Mesendoderm (in vitro differentiated cells): ENCODE data around the gene UPF2.
"Not testable (repeated sequence)": the region's sequence is repeated elsewhere in the genome, so short reads cannot be mapped to it uniquely, and the experiment has no call there.

Source experiments
- DNase-seq: peaks from one replicate; pipeline ENCODE4 v3.0.0; 2013
- H2AK5ac ChIP-seq: 2 replicates; pipeline ENCODE4 v1.6.1; 2013; ENCODE audit warnings: low read length, inconsistent platforms
- H2BK120ac ChIP-seq: 2 replicates; pipeline ENCODE4 v1.6.1; 2013; ENCODE audit warnings: low read depth, mild to moderate bottlenecking, low read length, moderate library complexity, mixed read lengths
- H2BK15ac ChIP-seq: replicated peaks from 2 replicates; pipeline ENCODE4 v1.6.1; 2013; ENCODE audit warnings: low read depth, mild to moderate bottlenecking, moderate library complexity
- H2BK5ac ChIP-seq: 2 replicates; pipeline ENCODE4 v1.6.1; 2013; ENCODE audit warnings: low read length, inconsistent platforms
- H3K18ac ChIP-seq: 2 replicates; pipeline ENCODE4 v1.6.1; 2013; ENCODE audit warnings: mild to moderate bottlenecking, low read length, mixed read lengths
- H3K23ac ChIP-seq: one replicate; pipeline ENCODE4 v1.6.1; 2013; ENCODE audit warnings: low read length
- H3K27ac ChIP-seq: 2 replicates; pipeline ENCODE4 v1.5.1; 2013; ENCODE audit warnings: low read depth, mild to moderate bottlenecking, inconsistent platforms, low read length, moderate library complexity
- H3K27me3 ChIP-seq: 2 replicates; pipeline ENCODE4 v1.6.1; 2013; ENCODE audit warnings: low read length, control low read depth, mild to moderate bottlenecking, inconsistent platforms; ENCODE audit not compliant: insufficient read depth, poor library complexity
- H3K36me3 ChIP-seq: 2 replicates; pipeline ENCODE4 v1.6.1; 2013; ENCODE audit warnings: low read length, inconsistent platforms; ENCODE audit not compliant: control insufficient read depth, insufficient read depth
- H3K4ac ChIP-seq: one replicate; pipeline ENCODE4 v1.6.1; 2013; ENCODE audit warnings: low read depth, mild to moderate bottlenecking, low read length, moderate library complexity
- H3K4me1 ChIP-seq: 2 replicates; pipeline ENCODE4 v1.6.1; 2013; ENCODE audit warnings: low read depth, low read length, inconsistent platforms; ENCODE audit not compliant: control insufficient read depth
- H3K4me2 ChIP-seq: 2 replicates; pipeline ENCODE4 v1.6.1; 2013; ENCODE audit warnings: low read length
- H3K4me3 ChIP-seq: 2 replicates; pipeline ENCODE4 v1.5.1; 2013; ENCODE audit warnings: mild to moderate bottlenecking, low read length
- H3K56ac ChIP-seq: one replicate; pipeline ENCODE4 v1.6.1; 2013; ENCODE audit warnings: low read length
- H3K79me1 ChIP-seq: 2 replicates; pipeline ENCODE4 v1.6.1; 2013; ENCODE audit warnings: low read length, inconsistent platforms
- H3K79me2 ChIP-seq: 2 replicates; pipeline ENCODE4 v1.6.1; 2013; ENCODE audit warnings: mild to moderate bottlenecking, low read length; ENCODE audit not compliant: control insufficient read depth, insufficient read depth
- H3K9ac ChIP-seq: 2 replicates; pipeline ENCODE4 v1.6.1; 2013; ENCODE audit warnings: low read length, inconsistent platforms
- H4K5ac ChIP-seq: one replicate; pipeline ENCODE4 v1.6.1; 2013; ENCODE audit warnings: low read length
- H4K8ac ChIP-seq: one replicate; pipeline ENCODE4 v1.6.1; 2013; ENCODE audit warnings: low read depth, mild to moderate bottlenecking, control low read depth, low read length, moderate library complexity
- WGBS: extraction: QIAGEN DNeasy Blood & Tissue Kit; methylation state at CpG from one replicate; pipeline ENCODE4 v1.1.7; 2013; ENCODE audit warnings: low lambda C conversion rate, missing lambda C conversion rate; ENCODE audit not compliant: insufficient coverage; ENCODE audit errors: extremely low coverage; 5-methylcytosine and 5-hydroxymethylcytosine counted together

Gene UPF2

GRCh38 chr10:11891776-11892486 lies 150.7 kb downstream of the UPF2 start:
- Histone ChIP-seq H2BK5ac (no peak overlapping the region), H3K36me3 (no peaks in the 10 kb centered on the region), H3K18ac (no peak overlapping the region), H3K4me1 (no peaks in the 10 kb centered on the region), H4K5ac (no peak overlapping the region), H2BK15ac (no peak overlapping the region), H3K4me3 (no peak overlapping the region), H3K4ac (no peak overlapping the region), H4K8ac (no peak overlapping the region), H3K27ac (no peak overlapping the region), H2AK5ac (no peak overlapping the region), H3K9ac (no peak overlapping the region), H3K27me3 (no peaks in the 10 kb centered on the region), H3K23ac (no peak overlapping the region), H3K56ac (no peak overlapping the region), H3K4me2 (no peak overlapping the region), H3K79me1 (no peaks in the 10 kb centered on the region), H3K79me2 (no peaks in the 10 kb centered on the region), H2BK120ac (no peak overlapping the region)
- WGBS = no CpG with 5 or more reads among the region's 22 CpGs
- DNase-seq = no peak

GRCh38 chr10:11889263-11889662 lies 153.3 kb downstream of the UPF2 start:
- not testable (repeated sequence) for H3K4ac ChIP-seq, H3K56ac ChIP-seq
- WGBS = no CpG with 5 or more reads among the region's 8 CpGs

GRCh38 chr10:11887381-11888227 lies 155.0 kb downstream of the UPF2 start:
- Histone ChIP-seq H3K9ac (no peak overlapping the region), H3K27me3 (no peaks in the 10 kb centered on the region), H3K23ac (no peak overlapping the region), H2BK15ac (no peak overlapping the region), H3K27ac (no peak overlapping the region), H4K8ac (no peak overlapping the region), H3K79me1 (no peaks in the 10 kb centered on the region), H3K36me3 (no peaks in the 10 kb centered on the region), H3K18ac (no peak overlapping the region), H2AK5ac (no peak overlapping the region), H3K4me2 (no peak overlapping the region), H3K4me3 (no peak overlapping the region), H2BK5ac (no peak overlapping the region), H4K5ac (no peak overlapping the region), H3K4ac (no peak overlapping the region), H2BK120ac (no peak overlapping the region), H3K56ac (no peak overlapping the region), H3K79me2 (no peaks in the 10 kb centered on the region), H3K4me1 (no peaks in the 10 kb centered on the region)
- no CpG with 5 or more reads among the region's 16 CpGs for WGBS
- no peak for DNase-seq

More at GRCh38 chr10:11889263-11889662, 153.3 kb downstream of the UPF2 start:
- not testable (repeated sequence) for H3K4me2 ChIP-seq, H3K4me3 ChIP-seq, H3K9ac ChIP-seq, DNase-seq, H4K5ac ChIP-seq, H3K27me3 ChIP-seq, H2BK120ac ChIP-seq, H3K18ac ChIP-seq, H3K36me3 ChIP-seq, H3K79me1 ChIP-seq, H2AK5ac ChIP-seq, H3K23ac ChIP-seq, H3K4me1 ChIP-seq, H3K27ac ChIP-seq, H3K79me2 ChIP-seq, H2BK15ac ChIP-seq, H4K8ac ChIP-seq, H2BK5ac ChIP-seq

- no peak overlapping the region for H3K4me3 ChIP-seq
- H2BK15ac ChIP-seq = no peak overlapping the region
- no peaks in the 10 kb centered on the region for H3K36me3 ChIP-seq
- no CpG with 5 or more reads among the region's 12 CpGs for WGBS
- no peak overlapping the region for H4K8ac ChIP-seq
- no peak overlapping the region for H3K4me2 ChIP-seq
- H4K5ac ChIP-seq = no peak overlapping the region
- no peaks in the 10 kb centered on the region for H3K4me1 ChIP-seq
- H2BK5ac ChIP-seq = no peak overlapping the region
- H2BK120ac ChIP-seq = no peak overlapping the region
- H3K27ac ChIP-seq = no peak overlapping the region
- no peak overlapping the region for H3K23ac ChIP-seq
- no peak overlapping the region for H2AK5ac ChIP-seq
- no peaks in the 10 kb centered on the region for H3K79me2 ChIP-seq
- no peak overlapping the region for H3K56ac ChIP-seq
- no peak overlapping the region for H3K4ac ChIP-seq
- H3K79me1 ChIP-seq = no peaks in the 10 kb centered on the region
- no peak overlapping the region for H3K18ac ChIP-seq
- H3K27me3 ChIP-seq = no peaks in the 10 kb centered on the region
- no peak overlapping the region for H3K9ac ChIP-seq
- DNase-seq = no peak
Observed at GRCh38 chr10:11886851-11887250, 155.8 kb downstream of the UPF2 start.

- H3K4me1 ChIP-seq = no peaks in the 10 kb centered on the region
- no peaks in the 10 kb centered on the region for H3K79me2 ChIP-seq
- no peak overlapping the region for H3K56ac ChIP-seq
- no peak overlapping the region for H3K27ac ChIP-seq
- H3K27me3 ChIP-seq = no peaks in the 10 kb centered on the region
- no peak overlapping the region for H2AK5ac ChIP-seq
- no peak overlapping the region for H3K23ac ChIP-seq
- no peak overlapping the region for H3K4me3 ChIP-seq
- H3K4ac ChIP-seq = no peak overlapping the region
- H2BK120ac ChIP-seq = no peak overlapping the region
- no peak overlapping the region for H4K8ac ChIP-seq
- H3K4me2 ChIP-seq = no peak overlapping the region
- no peak overlapping the region for H3K9ac ChIP-seq
- no peak overlapping the region for H2BK5ac ChIP-seq
- H4K5ac ChIP-seq = no peak overlapping the region
- no peak overlapping the region for H2BK15ac ChIP-seq
- no CpG with 5 or more reads among the region's 6 CpGs for WGBS
- no peaks in the 10 kb centered on the region for H3K79me1 ChIP-seq
- no peaks in the 10 kb centered on the region for H3K36me3 ChIP-seq
- H3K18ac ChIP-seq = no peak overlapping the region
- DNase-seq = no peak
Observed at GRCh38 chr10:11886138-11886474, 156.5 kb downstream of the UPF2 start.
